ENCODE results near the gene NFAM1. TPM values are rescaled to one million over a fixed set of nuclear protein-coding genes. Genes with fewer than 3 reads are reported as not detected.

Gene NFAM1
- total and polyA plus RNA-seq, 7 donors: 1.2 to 3.1 (median 2.3) TPM

DNA sequence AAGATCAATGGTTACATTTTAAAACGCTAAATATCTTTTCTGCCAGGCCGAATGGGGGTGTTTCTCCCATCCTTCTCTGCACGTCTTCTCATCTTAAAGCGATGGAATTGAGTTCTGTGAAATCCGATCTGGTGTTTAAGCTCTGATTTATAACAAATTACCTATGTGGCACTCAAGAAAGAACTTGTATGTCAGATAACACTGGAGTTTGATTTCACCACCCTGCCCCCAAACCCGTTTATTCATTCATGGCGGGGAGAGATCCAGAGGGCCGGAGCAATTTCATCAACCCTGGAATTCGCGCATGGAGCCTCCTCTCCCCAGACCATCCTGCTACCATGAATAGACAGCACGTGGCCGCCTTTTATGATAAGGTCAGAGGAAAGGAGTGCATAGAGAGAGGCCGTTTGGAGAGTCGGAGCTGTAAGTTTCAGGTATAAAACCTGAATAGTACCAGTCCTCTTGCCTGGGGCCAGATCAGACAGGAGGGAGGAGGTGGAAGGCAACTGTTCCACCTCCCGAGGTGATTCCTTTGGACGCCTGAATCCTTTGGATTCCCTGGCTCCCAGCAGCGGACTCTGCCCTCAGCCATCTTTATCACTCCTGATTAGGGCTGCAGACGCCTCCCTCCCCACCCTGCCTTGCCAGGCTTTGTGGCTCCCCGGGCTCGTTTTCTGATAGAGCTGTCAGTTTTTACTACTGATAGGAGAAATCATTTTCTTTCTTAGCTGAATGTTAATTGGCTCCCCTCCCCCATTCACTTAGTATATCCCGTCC lies 27.3 kb upstream of the NFAM1 start:
- WGBS, 2 donors: 31 to 47% methylated on average over 21 of the region's 21 CpGs
- no peaks in the 10 kb centered on the region for H3K36me3 ChIP-seq
- H3K27ac ChIP-seq: no peak overlapping the region
- H3K4me3 ChIP-seq: no peak overlapping the region
- peak; percentile 36 for DNase-seq
- H3K4me1 ChIP-seq: no peaks in the 10 kb centered on the region
- intact Hi-C loops (cut with DNase I): no loop called here
- peaks cover 0 to 25% (median 9%) of the 10 kb centered on the region in 3 donors for H3K27me3 ChIP-seq
- TF ChIP-seq, protein P1, sequence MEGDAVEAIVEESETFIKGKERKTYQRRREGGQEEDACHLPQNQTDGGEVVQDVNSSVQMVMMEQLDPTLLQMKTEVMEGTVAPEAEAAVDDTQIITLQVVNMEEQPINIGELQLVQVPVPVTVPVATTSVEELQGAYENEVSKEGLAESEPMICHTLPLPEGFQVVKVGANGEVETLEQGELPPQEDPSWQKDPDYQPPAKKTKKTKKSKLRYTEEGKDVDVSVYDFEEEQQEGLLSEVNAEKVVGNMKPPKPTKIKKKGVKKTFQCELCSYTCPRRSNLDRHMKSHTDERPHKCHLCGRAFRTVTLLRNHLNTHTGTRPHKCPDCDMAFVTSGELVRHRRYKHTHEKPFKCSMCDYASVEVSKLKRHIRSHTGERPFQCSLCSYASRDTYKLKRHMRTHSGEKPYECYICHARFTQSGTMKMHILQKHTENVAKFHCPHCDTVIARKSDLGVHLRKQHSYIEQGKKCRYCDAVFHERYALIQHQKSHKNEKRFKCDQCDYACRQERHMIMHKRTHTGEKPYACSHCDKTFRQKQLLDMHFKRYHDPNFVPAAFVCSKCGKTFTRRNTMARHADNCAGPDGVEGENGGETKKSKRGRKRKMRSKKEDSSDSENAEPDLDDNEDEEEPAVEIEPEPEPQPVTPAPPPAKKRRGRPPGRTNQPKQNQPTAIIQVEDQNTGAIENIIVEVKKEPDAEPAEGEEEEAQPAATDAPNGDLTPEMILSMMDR (IDR thresholded peaks at IDR 0.05): no peak
- TF ChIP-seq POLR2AphosphoS5 (IDR thresholded peaks at IDR 0.05): no peak
- no peak for TF ChIP-seq EP300 (IDR thresholded peaks at IDR 0.05)
- H3K9me3 ChIP-seq: no peaks in the 10 kb centered on the region

DNA sequence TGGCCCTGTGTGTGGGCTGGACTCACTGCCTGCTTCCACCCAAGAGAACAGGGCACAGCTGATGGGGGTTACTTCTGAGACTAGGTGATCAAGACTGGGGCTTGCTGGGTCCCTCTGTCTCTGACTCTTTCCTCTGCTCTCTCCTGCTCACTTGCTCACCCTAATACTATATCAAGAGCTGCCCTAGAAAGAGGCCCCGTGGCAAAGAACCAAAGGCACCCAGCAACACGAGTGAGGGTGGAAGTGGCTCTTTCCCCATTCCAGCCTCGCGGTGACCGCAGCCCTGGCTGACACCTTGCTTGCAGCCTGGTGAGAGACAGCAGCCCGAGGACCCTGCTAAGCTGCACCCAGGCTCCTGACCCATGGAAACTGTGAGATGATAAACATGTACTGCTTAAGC lies 20.7 kb upstream of the NFAM1 start:
- Histone ChIP-seq H3K4me1 (no peaks in the 10 kb centered on the region), H3K9me3 (no peaks in the 10 kb centered on the region), H3K36me3 (no peaks in the 10 kb centered on the region), H3K27me3 (peaks cover 0 to 10% (median 0%) of the 10 kb centered on the region in 3 donors), H3K27ac (no peak overlapping the region), H3K4me3 (no peak overlapping the region)
- 80 to 85% methylated on average over 6 of the region's 6 CpGs for WGBS, 2 donors
- no peak for DNase-seq
- TF ChIP-seq POLR2AphosphoS5 (IDR thresholded peaks at IDR 0.05) (no peak), POLR2A (IDR thresholded peaks at IDR 0.05) (no peak), EP300 (IDR thresholded peaks at IDR 0.05) (no peak)
- TF ChIP-seq, protein P1 (IDR thresholded peaks at IDR 0.05): no peak
- intact Hi-C loops (cut with DNase I): no loop called here

DNA sequence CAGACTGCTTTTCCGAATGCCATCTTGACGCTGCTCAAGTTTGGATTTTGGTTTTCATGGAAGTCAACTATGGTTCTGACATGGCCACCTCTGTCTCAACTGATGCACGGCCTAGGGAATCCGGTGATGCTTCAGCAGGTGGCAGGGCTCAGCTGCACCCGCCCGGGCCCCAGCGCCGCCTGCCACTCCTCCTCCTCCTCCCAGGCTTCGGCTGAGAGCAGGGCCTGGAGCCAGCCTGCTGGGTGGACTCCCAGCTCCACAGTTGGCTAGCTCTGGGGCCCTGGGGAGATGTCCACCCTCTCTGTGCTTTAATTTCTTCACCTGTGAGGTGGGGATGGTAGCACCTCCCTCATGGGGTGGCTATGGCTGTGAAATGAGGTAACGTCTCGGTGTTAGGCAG lies 20.3 kb upstream of the NFAM1 start:
- H3K27ac ChIP-seq: no peak overlapping the region
- WGBS, 2 donors: 79 to 86% methylated on average over 11 of the region's 11 CpGs
- H3K4me1 ChIP-seq: no peaks in the 10 kb centered on the region
- peaks cover 0 to 8% (median 0%) of the 10 kb centered on the region in 3 donors for H3K27me3 ChIP-seq
- intact Hi-C loops (cut with DNase I): no loop called here
- no peak overlapping the region for H3K4me3 ChIP-seq
- TF ChIP-seq EP300 (IDR thresholded peaks at IDR 0.05) (no peak), POLR2AphosphoS5 (IDR thresholded peaks at IDR 0.05) (no peak), POLR2A (IDR thresholded peaks at IDR 0.05) (no peak)
- TF ChIP-seq, protein P1 (IDR thresholded peaks at IDR 0.05): no peak
- DNase-seq: no peak
- no peaks in the 10 kb centered on the region for H3K9me3 ChIP-seq
- H3K36me3 ChIP-seq: no peaks in the 10 kb centered on the region

DNA sequence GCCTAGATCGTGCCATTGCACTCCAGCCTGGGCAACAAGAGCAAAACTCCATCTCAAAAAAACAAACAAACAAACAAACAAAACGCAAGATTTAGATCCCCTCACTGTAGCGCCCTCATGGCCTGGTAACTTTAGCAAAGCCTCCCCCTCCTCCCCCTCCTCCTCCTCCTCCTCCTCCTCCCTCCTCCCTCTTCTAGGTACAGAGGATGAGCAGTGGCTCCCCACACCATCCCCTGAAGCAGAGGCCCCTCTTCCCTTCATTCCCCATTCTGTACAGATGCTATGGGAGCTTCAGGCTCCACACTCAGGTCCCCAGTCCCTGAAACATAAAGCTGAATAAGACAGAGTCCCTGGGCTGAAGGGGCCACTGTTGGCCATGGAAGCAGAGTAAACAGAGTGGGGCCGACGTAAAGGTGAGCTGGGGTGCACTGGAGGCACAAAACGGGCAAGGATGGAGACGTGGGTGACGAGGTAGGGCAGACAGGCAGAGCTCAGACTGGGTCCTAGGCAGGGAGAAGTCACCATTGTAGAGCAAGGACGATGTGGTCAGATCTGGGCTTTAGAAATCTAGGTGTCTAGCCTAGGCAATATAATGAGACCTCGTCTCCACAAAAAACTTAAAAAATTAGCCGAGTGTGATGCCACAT lies 19.4 kb upstream of the NFAM1 start:
- no peak for DNase-seq
- Histone ChIP-seq H3K27ac (no peak overlapping the region), H3K36me3 (no peaks in the 10 kb centered on the region), H3K27me3 (peaks cover 0 to 8% (median 0%) of the 10 kb centered on the region in 3 donors), H3K9me3 (no peaks in the 10 kb centered on the region), H3K4me3 (no peak overlapping the region), H3K4me1 (no peaks in the 10 kb centered on the region)
- TF ChIP-seq, protein P1 (IDR thresholded peaks at IDR 0.05): no peak
- TF ChIP-seq POLR2A (IDR thresholded peaks at IDR 0.05) (no peak), POLR2AphosphoS5 (IDR thresholded peaks at IDR 0.05) (no peak), EP300 (IDR thresholded peaks at IDR 0.05) (no peak)
- intact Hi-C loops (cut with DNase I): no loop called here
- WGBS, 2 donors: 86 to 88% methylated on average over 11 of the region's 11 CpGs

Measured in sigmoid colon (tissue), 7 donors.